LNCAP (cell line): Measurements from ENCODE around the gene MTURN.

ENCODE experiments used
- TF ChIP-seq, protein P1 (sequence below): fragments of 450-650 bp; IDR thresholded peaks from 2 replicates; pipeline ENCODE4 v1.5.1; 2017; ENCODE audit warnings: mild to moderate bottlenecking

MTURN gene

DNA sequence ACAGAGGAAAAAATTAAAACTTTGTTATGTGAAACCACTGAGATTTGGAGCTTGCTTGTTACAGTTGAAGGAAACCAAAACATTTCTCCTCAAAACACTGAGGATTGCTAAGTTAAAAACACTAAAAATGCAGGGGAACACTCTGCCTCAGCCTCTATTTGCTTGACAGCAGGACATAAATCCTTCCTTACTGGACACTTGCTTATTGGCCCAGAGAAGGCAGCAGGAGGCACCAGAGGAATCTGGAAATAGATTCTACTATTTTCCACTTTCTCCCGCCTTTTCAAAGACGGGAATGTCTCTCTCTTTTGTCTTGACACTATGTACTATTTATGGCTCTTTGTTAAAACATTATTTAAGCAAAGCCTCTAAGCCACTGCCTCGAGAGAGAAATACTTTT, 67.9 kb downstream of the MTURN start:
- TF ChIP-seq, protein P1, sequence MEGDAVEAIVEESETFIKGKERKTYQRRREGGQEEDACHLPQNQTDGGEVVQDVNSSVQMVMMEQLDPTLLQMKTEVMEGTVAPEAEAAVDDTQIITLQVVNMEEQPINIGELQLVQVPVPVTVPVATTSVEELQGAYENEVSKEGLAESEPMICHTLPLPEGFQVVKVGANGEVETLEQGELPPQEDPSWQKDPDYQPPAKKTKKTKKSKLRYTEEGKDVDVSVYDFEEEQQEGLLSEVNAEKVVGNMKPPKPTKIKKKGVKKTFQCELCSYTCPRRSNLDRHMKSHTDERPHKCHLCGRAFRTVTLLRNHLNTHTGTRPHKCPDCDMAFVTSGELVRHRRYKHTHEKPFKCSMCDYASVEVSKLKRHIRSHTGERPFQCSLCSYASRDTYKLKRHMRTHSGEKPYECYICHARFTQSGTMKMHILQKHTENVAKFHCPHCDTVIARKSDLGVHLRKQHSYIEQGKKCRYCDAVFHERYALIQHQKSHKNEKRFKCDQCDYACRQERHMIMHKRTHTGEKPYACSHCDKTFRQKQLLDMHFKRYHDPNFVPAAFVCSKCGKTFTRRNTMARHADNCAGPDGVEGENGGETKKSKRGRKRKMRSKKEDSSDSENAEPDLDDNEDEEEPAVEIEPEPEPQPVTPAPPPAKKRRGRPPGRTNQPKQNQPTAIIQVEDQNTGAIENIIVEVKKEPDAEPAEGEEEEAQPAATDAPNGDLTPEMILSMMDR, result no peak

GRCh38 chr7:30206491-30206890, 71.7 kb downstream of the MTURN start:
- TF ChIP-seq, protein P1, result no peak

- TF ChIP-seq, protein P1, result no peak
Measured at GRCh38 chr7:30206942-30207341, 72.2 kb downstream of the MTURN start.

- TF ChIP-seq, protein P1, result no peak
Measured at GRCh38 chr7:30207376-30207775, 72.6 kb downstream of the MTURN start.

GRCh38 chr7:30209951-30210350, 75.2 kb downstream of the MTURN start:
- TF ChIP-seq, protein P1, result no peak
